Stimulated activated naive CD8-positive, alpha-beta T cell treated with anti-CD3 and anti-CD28 coated beads, Interleukin-15, amount 100 ng/mL, for 72 hours (primary cell): ENCODE results near the gene SELE.
"Not testable (repeated sequence)": the region's sequence is repeated elsewhere in the genome, so short reads cannot be mapped to it uniquely, and the experiment has no call there.

ENCODE experiments used
- ATAC-seq: fragments of 150-1000 bp; cut with Tn5 transposase; 2 replicates; pipeline ENCODE4 v1.10.0; 2021; ENCODE audit warnings: mild to moderate bottlenecking, moderate library complexity
- DNase-seq, 2 donors: peaks; one replicate each; pipeline ENCODE4 v3.0.0; 2021 to 2022
- H3K27ac Mint-ChIP-seq, 2 donors: one replicate each; pipeline ENCODE4 v1.8.0; 2022; ENCODE audit warnings: mild to moderate bottlenecking in 2 of 2, mixed read lengths in 2 of 2, moderate library complexity in 2 of 2
- H3K27me3 Mint-ChIP-seq: one replicate; pipeline ENCODE4 v1.8.0; 2022; ENCODE audit warnings: mixed read lengths
- H3K4me1 Mint-ChIP-seq: one replicate; pipeline ENCODE4 v1.8.0; 2022; ENCODE audit warnings: mild to moderate bottlenecking, mixed read lengths
- H3K4me3 Mint-ChIP-seq, 2 donors: one replicate each; pipeline ENCODE4 v1.8.0; 2022; ENCODE audit warnings: mild to moderate bottlenecking in 2 of 2, mixed read lengths in 2 of 2, moderate library complexity in 1 of 2
- H3K9me3 Mint-ChIP-seq, 2 donors: one replicate each; pipeline ENCODE4 v1.8.0; 2022; ENCODE audit warnings: mixed read lengths in 2 of 2

The SELE gene

GRCh38 chr1:169701261-169702005 lies 32.4 kb downstream of the SELE start:
- Mint-ChIP-seq H3K9me3 (no peaks in the 10 kb centered on the region), H3K27ac (peak overlapping the region; percentile 79 to 84), H3K27me3 (no peaks in the 10 kb centered on the region), H3K4me1 (peaks cover 100% of the 10 kb centered on the region), H3K4me3 (peak overlapping the region; percentile 14 to 53)
- ATAC-seq (no peak), DNase-seq (no peak)

GRCh38 chr1:169699707-169700106 lies 34.2 kb downstream of the SELE start:
- ATAC-seq, result no peak
- Mint-ChIP-seq H3K27me3 (no peaks in the 10 kb centered on the region), H3K27ac (peak overlapping the region; percentile 19 to 95), H3K9me3 (no peaks in the 10 kb centered on the region), H3K4me3 (peak overlapping the region; percentile 5 to 54), H3K4me1 (peaks cover 100% of the 10 kb centered on the region)
- DNase-seq, result no peak

GRCh38 chr1:169698976-169699375 lies 34.9 kb downstream of the SELE start:
- Mint-ChIP-seq H3K4me3 (peak overlapping the region; percentile 15 to 54), H3K4me1 (peaks cover 100% of the 10 kb centered on the region), H3K27ac (peak overlapping the region; percentile 86 to 95), H3K9me3 (no peaks in the 10 kb centered on the region), H3K27me3 (no peaks in the 10 kb centered on the region)
- DNase-seq (peak in 1 of 2 donors; percentile 49), ATAC-seq (peak; percentile 69)

GRCh38 chr1:169697755-169698154 lies 36.1 kb downstream of the SELE start:
- Mint-ChIP-seq H3K4me3 (peak overlapping the region; percentile 4 to 54), H3K27ac (peak overlapping the region; percentile 86 to 95), H3K4me1 (peaks cover 93% of the 10 kb centered on the region), H3K9me3 (no peaks in the 10 kb centered on the region), H3K27me3 (no peaks in the 10 kb centered on the region)
- DNase-seq (no peak), ATAC-seq (peak; percentile 22)

GRCh38 chr1:169696273-169697100 lies 37.4 kb downstream of the SELE start:
- no peak for ATAC-seq
- Mint-ChIP-seq H3K4me1 (peaks cover 80% of the 10 kb centered on the region), H3K9me3 (no peaks in the 10 kb centered on the region), H3K27me3 (no peaks in the 10 kb centered on the region), H3K4me3 (peak overlapping the region; percentile 15 to 71), H3K27ac (peak overlapping the region in 1 of 2 donors; percentile 95)
- DNase-seq, result no peak

GRCh38 chr1:169694304-169695075 lies 39.4 kb downstream of the SELE start:
- peak; percentile 48 for ATAC-seq
- DNase-seq, result peak; percentile 40 to 47
- no peaks in the 10 kb centered on the region for H3K27me3 Mint-ChIP-seq
- H3K9me3 Mint-ChIP-seq, result no peaks in the 10 kb centered on the region
- H3K27ac Mint-ChIP-seq, result peak overlapping the region in 1 of 2 donors; percentile 87
- peaks cover 60% of the 10 kb centered on the region for H3K4me1 Mint-ChIP-seq
- H3K4me3 Mint-ChIP-seq, result peak overlapping the region; percentile 27 to 49

GRCh38 chr1:169692756-169693460 lies 41.0 kb downstream of the SELE start:
- Mint-ChIP-seq H3K27ac (peak overlapping the region; percentile 82 to 87), H3K9me3 (no peaks in the 10 kb centered on the region), H3K4me1 (peaks cover 45% of the 10 kb centered on the region), H3K4me3 (peak overlapping the region; percentile 69 to 80), H3K27me3 (no peaks in the 10 kb centered on the region)
- DNase-seq (peak in 1 of 2 donors; percentile 75), ATAC-seq (peak; percentile 86)

GRCh38 chr1:169690489-169690888 lies 43.4 kb downstream of the SELE start:
- H3K9me3 Mint-ChIP-seq, result no peaks in the 10 kb centered on the region
- peak overlapping the region; percentile 33 to 92 for H3K27ac Mint-ChIP-seq
- DNase-seq, result no peak
- H3K4me3 Mint-ChIP-seq, result peak overlapping the region; percentile 66 to 69
- ATAC-seq, result no peak
- peaks cover 20% of the 10 kb centered on the region for H3K4me1 Mint-ChIP-seq
- H3K27me3 Mint-ChIP-seq, result no peaks in the 10 kb centered on the region

GRCh38 chr1:169689395-169689794 lies 44.5 kb downstream of the SELE start:
- peak overlapping the region in 1 of 2 donors; percentile 75 for H3K27ac Mint-ChIP-seq
- peaks cover 9% of the 10 kb centered on the region for H3K4me1 Mint-ChIP-seq
- H3K27me3 Mint-ChIP-seq, result no peaks in the 10 kb centered on the region
- H3K4me3 Mint-ChIP-seq, result peak overlapping the region in 1 of 2 donors; percentile 48
- no peak for DNase-seq
- ATAC-seq, result no peak
- no peaks in the 10 kb centered on the region for H3K9me3 Mint-ChIP-seq

GRCh38 chr1:169688377-169688776 lies 45.5 kb downstream of the SELE start:
- H3K4me3 Mint-ChIP-seq, result peak overlapping the region in 1 of 2 donors; percentile 21
- not testable (repeated sequence) for ATAC-seq, H3K9me3 Mint-ChIP-seq, DNase-seq, H3K27ac Mint-ChIP-seq, H3K4me1 Mint-ChIP-seq, H3K27me3 Mint-ChIP-seq

GRCh38 chr1:169683661-169684060 lies 50.2 kb downstream of the SELE start:
- DNase-seq, result no peak
- Mint-ChIP-seq H3K27ac (no peak overlapping the region), H3K4me3 (no peak overlapping the region), H3K9me3 (no peaks in the 10 kb centered on the region), H3K4me1 (peaks cover 39% of the 10 kb centered on the region), H3K27me3 (no peaks in the 10 kb centered on the region)
- no peak for ATAC-seq

- H3K9me3 Mint-ChIP-seq, ATAC-seq, H3K27ac Mint-ChIP-seq, H3K27me3 Mint-ChIP-seq, H3K4me3 Mint-ChIP-seq: not testable (repeated sequence)
- H3K4me1 Mint-ChIP-seq, result peaks cover 42% of the 10 kb centered on the region
- peak in 1 of 2 donors; percentile 38 for DNase-seq
Observed at GRCh38 chr1:169683168-169683567, 50.7 kb downstream of the SELE start.

- peak overlapping the region; percentile 55 to 81 for H3K4me3 Mint-ChIP-seq
- ATAC-seq (no peak), DNase-seq (no peak)
- no peaks in the 10 kb centered on the region for H3K27me3 Mint-ChIP-seq
- H3K4me1 Mint-ChIP-seq, result peaks cover 53% of the 10 kb centered on the region
- peak overlapping the region; percentile 32 to 77 for H3K27ac Mint-ChIP-seq
- H3K9me3 Mint-ChIP-seq, result no peaks in the 10 kb centered on the region
Observed at GRCh38 chr1:169682071-169682470, 51.8 kb downstream of the SELE start.

- DNase-seq, result no peak
- Mint-ChIP-seq H3K27me3 (no peaks in the 10 kb centered on the region), H3K4me3 (peak overlapping the region; percentile 66 to 81), H3K4me1 (peaks cover 62% of the 10 kb centered on the region), H3K9me3 (no peaks in the 10 kb centered on the region), H3K27ac (peak overlapping the region; percentile 74 to 77)
- no peak for ATAC-seq
Observed at GRCh38 chr1:169681140-169681539, 52.7 kb downstream of the SELE start.
